GM21447 (cell line): Measurements from ENCODE around the gene C19orf47.

Source experiments
- ATAC-seq: cut with Tn5 transposase; IDR thresholded peaks from one replicate; pipeline ENCODE4 v1.9.1; 2021; ENCODE audit not compliant: unreplicated experiment

The C19orf47 gene

DNA sequence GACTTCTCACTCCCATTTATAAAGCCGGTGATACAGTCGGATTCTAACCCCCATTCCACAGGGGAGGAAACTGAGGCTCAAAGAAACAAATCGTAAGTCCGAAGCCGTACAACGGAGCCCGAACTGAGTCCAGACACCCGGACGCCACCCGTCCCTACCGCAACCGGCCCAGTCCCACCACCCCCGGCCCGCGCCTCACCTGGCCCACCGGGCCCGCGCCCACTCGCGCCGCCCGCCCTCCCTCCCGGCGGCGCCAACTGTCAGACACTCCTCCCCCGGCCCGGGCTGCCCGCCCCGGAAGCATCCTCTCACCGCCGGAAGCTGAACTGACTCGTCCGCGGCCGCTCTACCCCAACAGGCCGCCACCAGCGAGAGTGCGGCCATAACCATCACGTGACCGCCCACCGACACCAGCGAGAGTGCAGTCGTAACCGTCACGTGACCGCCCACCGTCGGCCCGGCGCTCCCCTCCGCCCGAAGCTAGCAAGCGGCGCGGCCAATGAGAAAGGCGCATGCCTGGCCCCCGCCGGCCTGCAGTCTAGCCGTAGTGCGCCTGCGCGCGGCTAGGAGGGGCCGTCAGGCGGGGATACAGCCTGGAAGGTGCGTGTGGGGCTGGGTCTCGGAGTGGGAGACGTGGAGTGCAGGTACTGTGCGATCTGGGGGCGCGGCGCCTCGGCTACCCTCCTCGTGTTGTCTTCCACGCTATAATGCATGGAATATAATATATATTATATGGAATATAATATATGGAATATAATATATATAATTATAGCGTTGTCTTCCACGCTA, at the start of gene C19orf47, which contains the start of gene PLD3:
C19orf47 (minus strand) TSS at position 273 of the 789 bp plus-strand sequence. CDS start 6,540 bp downstream, outside the sequence.
PLD3 (plus strand) TSS at position 571 of the 789 bp plus-strand sequence. CDS start 17,789 bp downstream, outside the sequence.
- ATAC-seq = peak; percentile 92

DNA sequence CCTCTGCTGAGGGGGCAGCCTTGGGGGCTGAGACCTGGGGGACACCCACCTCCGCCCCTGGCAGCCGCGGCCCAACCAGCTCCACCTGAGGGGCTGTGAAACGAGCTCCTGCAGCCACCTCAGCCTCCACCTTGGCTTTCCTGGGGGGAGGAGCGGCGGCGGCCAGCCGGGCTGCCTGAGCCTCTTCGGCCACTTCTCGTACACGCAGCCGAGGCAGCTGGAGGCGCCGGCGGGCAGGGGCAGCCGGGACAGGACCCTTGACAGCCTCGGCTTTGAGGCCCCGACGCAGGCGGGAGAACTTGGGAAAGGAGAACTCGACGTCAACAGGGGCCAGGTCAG, 49.3 kb upstream of the C19orf47 start:
- ATAC-seq = no peak

DNA sequence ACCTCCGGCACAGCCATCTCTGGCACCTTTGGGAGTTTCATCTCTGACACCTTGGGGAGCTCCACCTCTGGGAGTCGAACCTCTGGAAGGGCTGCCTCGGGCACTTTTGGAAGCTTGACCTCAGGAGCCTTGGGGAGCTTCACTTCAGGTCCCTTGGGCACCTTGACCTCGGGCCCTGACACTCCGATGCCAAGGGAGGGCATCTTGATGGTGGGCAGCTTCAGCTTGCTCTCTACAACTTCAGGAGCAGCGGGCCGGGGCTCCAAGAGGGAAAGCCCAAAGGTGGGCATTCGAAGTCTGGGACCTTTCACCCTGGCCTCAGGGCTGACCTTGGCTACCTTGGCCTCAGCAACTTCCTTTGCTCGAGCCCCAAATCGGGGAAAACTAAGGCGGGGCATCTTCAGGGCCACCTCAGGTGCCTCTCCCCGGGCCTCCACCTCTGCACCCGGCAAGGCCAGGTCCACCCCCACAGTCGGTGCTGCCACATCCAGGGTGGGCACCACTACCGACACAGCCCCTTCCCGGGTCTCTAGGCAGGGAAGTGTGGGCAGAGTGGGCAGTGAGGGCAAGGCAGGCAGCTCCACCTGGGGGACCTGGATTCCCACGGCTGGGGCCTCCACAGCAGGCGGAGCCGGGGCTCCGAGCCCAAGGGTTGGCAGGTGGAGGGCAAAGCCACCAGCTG, 48.8 kb upstream of the C19orf47 start:
- ATAC-seq = no peak

- no peak for ATAC-seq
Observed at GRCh38 chr19:40395956-40396355, 47.8 kb upstream of the C19orf47 start.

- ATAC-seq = no peak
Observed at GRCh38 chr19:40394816-40395210, 46.6 kb upstream of the C19orf47 start.

DNA sequence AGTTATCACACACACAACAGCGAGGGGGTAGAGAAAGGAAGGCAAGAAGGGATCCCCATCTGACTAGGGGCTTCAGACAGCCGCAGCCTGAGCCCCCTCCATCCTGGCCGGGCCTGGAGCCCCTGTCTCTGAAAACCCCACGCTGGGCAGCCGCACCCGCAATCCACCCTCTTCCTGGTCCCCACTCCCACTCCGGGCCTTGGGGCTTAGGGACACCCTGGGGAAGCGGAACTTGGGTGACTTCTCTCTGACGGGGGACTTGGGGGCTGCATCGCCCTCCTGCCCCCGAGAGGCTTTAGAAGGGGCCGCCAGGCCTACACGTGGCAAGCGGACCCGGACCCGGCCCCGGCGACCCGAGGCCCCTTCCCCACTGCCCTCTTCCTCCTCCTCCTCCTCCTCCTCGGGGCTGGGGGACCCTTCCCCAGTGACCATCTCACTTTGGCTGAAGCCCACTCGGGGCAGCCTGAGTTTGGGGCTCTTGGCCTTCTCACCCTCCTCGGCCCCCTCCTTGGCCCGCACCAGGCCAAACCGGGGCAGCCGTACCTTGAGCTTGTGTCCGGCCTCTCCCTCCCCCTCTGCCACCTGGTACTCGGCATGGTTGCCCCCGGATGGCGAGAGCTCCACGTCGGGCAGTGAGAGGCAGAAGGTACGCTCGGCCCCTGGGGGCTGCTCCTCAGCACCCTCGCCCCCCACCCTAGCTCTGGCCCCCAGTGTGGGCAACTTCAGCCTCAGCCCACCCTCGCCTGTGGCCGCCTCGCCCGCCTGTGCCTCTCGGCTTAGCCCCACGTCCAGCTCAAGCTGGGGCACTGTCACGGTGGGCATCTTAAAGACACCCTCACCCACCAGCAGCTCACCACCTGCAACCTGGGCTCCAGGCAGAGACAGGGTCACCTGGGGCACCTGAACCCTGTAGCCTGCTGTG, 46.0 kb upstream of the C19orf47 start:
- ATAC-seq = no peak

DNA sequence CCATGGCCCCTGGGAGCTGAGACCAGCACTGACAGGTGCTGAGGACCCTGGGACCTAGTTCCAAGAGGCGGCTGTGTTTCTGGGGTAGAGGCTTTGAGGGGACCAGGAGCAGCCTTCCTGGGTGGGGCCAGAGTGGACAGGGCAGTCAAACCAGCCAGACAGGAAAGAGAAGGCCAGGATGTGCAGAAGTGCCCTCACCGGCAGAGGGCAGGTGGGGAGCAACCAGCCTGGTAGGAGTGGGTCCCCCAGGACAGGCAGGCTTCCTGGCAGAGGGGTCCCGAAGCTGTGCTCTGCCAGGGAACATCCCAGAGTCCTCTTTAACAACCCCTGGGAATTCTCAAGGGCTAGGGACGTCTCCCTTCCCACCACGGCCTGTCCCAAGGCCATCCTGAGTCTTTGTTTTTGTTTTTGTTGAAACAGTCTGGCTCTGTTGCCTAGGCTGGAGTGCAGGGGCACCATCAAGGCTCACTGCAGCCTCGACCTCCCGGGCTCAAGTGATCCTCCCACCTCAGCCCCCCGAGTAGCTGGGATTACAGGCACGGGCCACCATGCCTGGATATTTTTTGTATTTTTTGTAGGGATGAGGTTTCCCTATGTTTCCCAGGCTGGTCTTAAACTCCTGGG, 44.8 kb upstream of the C19orf47 start:
- ATAC-seq = no peak

DNA sequence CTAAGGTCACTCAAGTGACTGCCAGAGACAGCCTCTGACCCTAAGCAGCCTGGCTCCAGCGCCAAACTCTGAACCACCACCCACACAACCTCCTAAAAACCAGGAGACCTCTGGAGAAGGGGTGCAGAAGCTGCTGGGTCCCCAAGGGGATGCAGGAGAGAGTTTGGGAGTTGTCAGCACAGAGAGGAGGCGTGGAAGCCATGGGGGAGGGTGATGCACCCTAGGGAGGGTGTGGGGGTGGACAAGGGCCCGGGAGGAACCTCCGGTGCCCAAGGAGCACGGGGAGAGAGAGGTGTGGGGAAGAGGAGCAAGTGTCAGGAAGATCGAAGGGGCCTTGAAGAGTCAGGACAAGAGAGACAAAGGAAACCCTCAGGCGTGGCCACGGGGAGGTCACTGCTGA, 43.9 kb upstream of the C19orf47 start:
- ATAC-seq = no peak

GRCh38 chr19:40390084-40390742, 42.0 kb upstream of the C19orf47 start, which contains the start of gene HIPK4:
Gene HIPK4, minus strand, starts transcription at chr19:40390181. Its CDS starts 279 bp downstream, at chr19:40389902.
- no peak for ATAC-seq

GRCh38 chr19:40389404-40390083, 41.3 kb upstream of the C19orf47 start:
- no peak for ATAC-seq

- ATAC-seq = no peak
Observed at GRCh38 chr19:40388481-40388880, 40.3 kb upstream of the C19orf47 start.

GRCh38 chr19:40387155-40387554, 39.0 kb upstream of the C19orf47 start:
- ATAC-seq = no peak

GRCh38 chr19:40383668-40384248, 35.6 kb upstream of the C19orf47 start:
- ATAC-seq = no peak

DNA sequence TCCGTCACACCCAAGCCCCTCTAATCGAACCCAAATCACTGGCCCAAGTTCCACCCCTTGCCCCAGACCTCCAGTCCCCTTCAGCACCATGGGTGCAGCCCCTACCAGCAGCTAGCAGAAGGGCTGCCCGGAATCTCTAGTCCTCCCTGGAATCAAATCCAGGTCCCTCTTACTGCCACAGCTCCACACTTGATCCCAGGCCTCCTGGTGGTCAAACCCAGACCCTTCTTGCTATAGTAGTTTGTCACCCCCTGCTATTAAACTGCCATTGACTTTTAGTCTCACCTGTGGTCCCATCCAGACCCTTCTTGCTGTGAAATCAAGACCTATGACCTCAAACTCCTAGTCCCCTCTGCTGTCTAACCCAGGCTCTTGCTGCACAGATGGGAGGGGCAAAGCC, 33.1 kb upstream of the C19orf47 start:
- ATAC-seq = no peak

GRCh38 chr19:40380199-40381037, 32.2 kb upstream of the C19orf47 start:
- ATAC-seq = no peak

- ATAC-seq = no peak
Observed at GRCh38 chr19:40379446-40380198, 31.4 kb upstream of the C19orf47 start.

- no peak for ATAC-seq
Observed at GRCh38 chr19:40378509-40378908, 30.3 kb upstream of the C19orf47 start.
